ENCODE results near the gene EPO. TPM values are rescaled to one million over a fixed set of nuclear protein-coding genes. Genes with fewer than 3 reads are reported as not detected.
"Not testable (repeated sequence)": the region's sequence is repeated elsewhere in the genome, so short reads cannot be mapped to it uniquely, and the experiment has no call there.

Gene EPO
- total RNA-seq, 4 donors from 2014 or later: 1.1 TPM; not detected in 3

DNA sequence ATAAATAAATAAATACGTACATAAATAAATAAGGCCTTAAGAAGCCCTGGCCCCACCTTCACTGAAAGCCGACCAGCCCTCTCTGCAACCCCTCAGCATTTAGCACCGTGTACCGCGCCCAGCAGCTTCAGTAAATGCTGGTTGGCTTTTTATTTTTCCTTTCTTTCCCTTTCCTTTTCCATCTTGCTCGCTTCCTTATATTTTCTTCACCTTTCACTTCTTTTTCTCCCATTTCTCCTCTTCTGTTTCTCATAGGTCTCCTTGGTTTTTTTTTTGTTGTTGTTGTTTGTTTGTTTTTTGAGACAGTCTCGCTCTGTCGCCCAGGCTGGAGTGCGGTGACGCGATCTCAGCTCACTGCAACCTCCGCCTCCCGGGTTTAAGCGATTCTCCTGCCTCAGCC is 24.3 kb downstream of the EPO start:
- H3K9me3 ChIP-seq: no peaks in the 10 kb centered on the region
- DNase-seq: no peak
- H3K4me3 ChIP-seq: no peak overlapping the region
- no peaks in the 10 kb centered on the region for H3K27me3 ChIP-seq
- TF ChIP-seq, protein P1, sequence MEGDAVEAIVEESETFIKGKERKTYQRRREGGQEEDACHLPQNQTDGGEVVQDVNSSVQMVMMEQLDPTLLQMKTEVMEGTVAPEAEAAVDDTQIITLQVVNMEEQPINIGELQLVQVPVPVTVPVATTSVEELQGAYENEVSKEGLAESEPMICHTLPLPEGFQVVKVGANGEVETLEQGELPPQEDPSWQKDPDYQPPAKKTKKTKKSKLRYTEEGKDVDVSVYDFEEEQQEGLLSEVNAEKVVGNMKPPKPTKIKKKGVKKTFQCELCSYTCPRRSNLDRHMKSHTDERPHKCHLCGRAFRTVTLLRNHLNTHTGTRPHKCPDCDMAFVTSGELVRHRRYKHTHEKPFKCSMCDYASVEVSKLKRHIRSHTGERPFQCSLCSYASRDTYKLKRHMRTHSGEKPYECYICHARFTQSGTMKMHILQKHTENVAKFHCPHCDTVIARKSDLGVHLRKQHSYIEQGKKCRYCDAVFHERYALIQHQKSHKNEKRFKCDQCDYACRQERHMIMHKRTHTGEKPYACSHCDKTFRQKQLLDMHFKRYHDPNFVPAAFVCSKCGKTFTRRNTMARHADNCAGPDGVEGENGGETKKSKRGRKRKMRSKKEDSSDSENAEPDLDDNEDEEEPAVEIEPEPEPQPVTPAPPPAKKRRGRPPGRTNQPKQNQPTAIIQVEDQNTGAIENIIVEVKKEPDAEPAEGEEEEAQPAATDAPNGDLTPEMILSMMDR (IDR thresholded peaks at IDR 0.05): no peak
- no peak for TF ChIP-seq POLR2A (IDR thresholded peaks at IDR 0.05)
- no peaks in the 10 kb centered on the region for H3K36me3 ChIP-seq
- intact Hi-C loops (cut with DNase I; ENCODE audit: low total_unique reads): no loop called here
- no peaks in the 10 kb centered on the region for H3K4me1 ChIP-seq
- H3K27ac ChIP-seq: no peak overlapping the region

GRCh38 chr7:100745184-100745583 is 24.9 kb downstream of the EPO start:
- H3K4me3 ChIP-seq: peak overlapping the region; percentile 6 to 17
- no peak overlapping the region for H3K27ac ChIP-seq
- H3K36me3 ChIP-seq: no peaks in the 10 kb centered on the region
- peak; percentile 61 to 67 for DNase-seq
- H3K4me1 ChIP-seq: no peaks in the 10 kb centered on the region
- intact Hi-C loops (cut with DNase I; ENCODE audit: low total_unique reads): no loop called here
- H3K27me3 ChIP-seq: no peaks in the 10 kb centered on the region
- H3K9me3 ChIP-seq: no peaks in the 10 kb centered on the region
- TF ChIP-seq, protein P1 (IDR thresholded peaks at IDR 0.05): no peak
- TF ChIP-seq POLR2A (IDR thresholded peaks at IDR 0.05): no peak

DNA sequence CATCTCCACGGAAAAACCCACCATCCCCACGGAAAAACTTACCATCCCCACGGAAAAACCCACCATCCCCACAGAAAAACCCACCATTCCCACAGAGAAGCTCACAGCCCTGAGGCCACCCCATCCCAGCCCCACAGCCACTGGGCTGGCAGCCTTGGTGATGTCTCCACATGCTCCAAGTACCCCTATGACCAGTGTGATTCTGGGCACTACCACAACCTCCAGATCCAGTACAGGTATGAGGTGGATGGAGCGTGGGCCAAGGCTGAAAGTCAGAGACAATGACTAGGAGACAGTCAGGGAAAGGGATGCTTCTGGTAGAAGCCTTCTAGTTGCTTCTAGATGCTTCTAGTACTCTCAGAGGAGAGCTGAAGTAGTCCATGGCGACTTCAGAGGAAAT is 32.7 kb downstream of the EPO start:
- H3K9me3 ChIP-seq: no peaks in the 10 kb centered on the region
- no peak overlapping the region for H3K27ac ChIP-seq
- intact Hi-C loops (cut with DNase I; ENCODE audit: low total_unique reads): no loop called here
- H3K4me1 ChIP-seq: no peaks in the 10 kb centered on the region
- H3K4me3 ChIP-seq: no peak overlapping the region
- no peaks in the 10 kb centered on the region for H3K36me3 ChIP-seq
- no peak for DNase-seq
- TF ChIP-seq POLR2A (IDR thresholded peaks at IDR 0.05): no peak
- TF ChIP-seq, protein P1 (IDR thresholded peaks at IDR 0.05): no peak
- H3K27me3 ChIP-seq: no peaks in the 10 kb centered on the region

DNA sequence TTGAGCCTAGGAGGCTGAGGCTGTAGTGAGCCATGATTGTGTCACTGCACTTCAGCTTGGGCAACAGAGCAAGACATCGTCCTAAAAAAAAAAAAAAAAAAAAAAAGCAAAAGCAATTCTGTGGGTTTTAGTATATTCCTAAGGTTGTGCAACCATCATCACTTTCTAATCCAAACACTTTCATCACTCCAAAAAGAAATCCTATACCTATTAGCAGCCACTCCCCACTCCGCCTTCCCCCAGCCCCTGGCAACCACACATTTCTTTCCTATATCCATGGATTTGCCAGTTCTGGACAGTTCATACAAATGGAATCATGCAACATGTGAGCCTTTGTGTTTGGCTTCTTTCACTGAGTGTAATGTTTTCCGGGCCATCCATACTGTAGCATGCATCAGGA is 33.5 kb downstream of the EPO start:
- Histone ChIP-seq H3K4me3 (no peak overlapping the region), H3K4me1 (no peaks in the 10 kb centered on the region), H3K36me3 (no peaks in the 10 kb centered on the region), H3K27ac (no peak overlapping the region), H3K9me3 (no peaks in the 10 kb centered on the region), H3K27me3 (no peaks in the 10 kb centered on the region)
- DNase-seq: no peak
- TF ChIP-seq, protein P1 (IDR thresholded peaks at IDR 0.05): no peak
- no peak for TF ChIP-seq POLR2A (IDR thresholded peaks at IDR 0.05)
- intact Hi-C loops (cut with DNase I; ENCODE audit: low total_unique reads): no loop called here

DNA sequence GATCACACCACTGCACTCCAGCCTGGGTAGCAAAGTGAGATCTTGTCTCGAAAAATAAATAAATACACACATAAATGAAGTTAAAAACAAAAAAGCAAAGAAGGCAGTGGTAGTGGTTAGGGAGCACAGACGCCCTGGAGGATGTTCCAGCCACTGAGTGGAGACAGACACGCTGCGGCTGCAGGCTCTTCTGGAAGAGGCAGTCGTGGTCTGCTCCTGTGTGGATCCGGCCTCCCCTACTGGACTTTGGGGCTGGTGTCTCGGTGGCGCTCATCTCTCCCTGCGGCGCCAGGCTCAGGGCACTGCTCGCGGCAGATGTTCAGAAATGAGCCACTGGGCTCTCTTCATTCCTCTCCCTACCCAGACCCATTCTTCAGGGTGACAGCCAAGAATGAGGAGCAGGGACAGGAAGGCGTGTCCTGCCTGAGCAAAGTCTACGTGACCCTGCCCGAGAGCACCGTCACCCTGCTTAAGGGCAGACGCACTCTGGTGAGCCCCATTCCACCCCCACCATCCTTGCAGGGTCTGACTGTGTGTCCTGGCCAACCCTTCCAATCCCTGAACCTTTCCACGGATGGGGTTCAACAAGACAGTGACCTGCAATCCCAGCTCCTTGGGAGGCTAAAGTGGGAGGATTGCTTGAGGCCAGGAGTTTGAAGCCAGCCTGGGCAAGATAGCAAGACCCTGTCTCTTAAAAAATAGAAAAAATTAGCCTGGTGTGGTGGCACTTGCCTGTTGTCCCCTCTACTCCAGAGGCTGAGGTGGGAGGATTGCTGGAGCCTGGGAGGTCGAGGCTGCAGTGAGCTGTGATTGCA is 39.3 kb downstream of the EPO start:
- H3K4me1 ChIP-seq: no peaks in the 10 kb centered on the region
- intact Hi-C loops (cut with DNase I; ENCODE audit: low total_unique reads): no loop called here
- H3K27ac ChIP-seq: no peak overlapping the region
- no peak for DNase-seq
- no peak for TF ChIP-seq POLR2A (IDR thresholded peaks at IDR 0.05)
- TF ChIP-seq, protein P1 (IDR thresholded peaks at IDR 0.05): no peak
- H3K4me3 ChIP-seq: no peak overlapping the region
- H3K36me3 ChIP-seq: no peaks in the 10 kb centered on the region
- H3K27me3 ChIP-seq: no peaks in the 10 kb centered on the region
- no peaks in the 10 kb centered on the region for H3K9me3 ChIP-seq

DNA sequence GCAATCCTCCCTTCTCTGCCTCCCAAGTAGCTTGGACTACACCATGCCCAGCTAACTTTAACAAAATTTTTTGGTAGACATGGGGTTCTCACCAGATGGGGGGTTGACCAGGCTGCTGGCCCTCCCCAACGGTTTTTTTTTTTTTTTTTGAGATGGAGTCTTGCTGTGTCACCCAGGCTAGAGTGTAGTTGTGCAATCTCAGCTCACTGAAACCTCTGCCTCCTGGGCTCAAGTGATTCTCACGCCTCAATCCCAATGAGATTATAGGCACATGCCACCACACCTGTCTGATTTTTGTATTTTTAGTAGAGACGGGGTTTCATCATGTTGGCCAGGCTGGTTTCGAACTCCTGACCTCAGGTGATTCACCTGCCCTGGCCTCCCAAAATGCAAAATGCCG is 42.6 kb downstream of the EPO start:
- H3K9me3 ChIP-seq; H3K36me3 ChIP-seq; H3K27me3 ChIP-seq; H3K27ac ChIP-seq; H3K4me3 ChIP-seq; intact Hi-C loops (cut with DNase I; ENCODE audit: low total_unique reads); DNase-seq; H3K4me1 ChIP-seq: not testable (repeated sequence)
